Myocyte (in vitro differentiated cells): ENCODE data around the gene PITPNC1. TPM values are rescaled to one million over a fixed set of nuclear protein-coding genes. Genes with fewer than 3 reads are reported as not detected.
"Not testable (repeated sequence)": the region's sequence is repeated elsewhere in the genome, so short reads cannot be mapped to it uniquely, and the experiment has no call there.

Source experiments
- DNase-seq: peaks from one replicate; pipeline ENCODE4 v3.0.0-alpha.2; 2012; ENCODE audit warnings: low read depth
- total RNA-seq: library from RNA; depleted of rRNA; stranded (reverse); fragments of >200 nt; gene quantifications from 2 replicates; pipeline ENCODE4 v1.2.3, GENCODE V29; 2014

The PITPNC1 gene
- total RNA-seq, 1 donor from 2014 or later, result 3.8 TPM

DNA sequence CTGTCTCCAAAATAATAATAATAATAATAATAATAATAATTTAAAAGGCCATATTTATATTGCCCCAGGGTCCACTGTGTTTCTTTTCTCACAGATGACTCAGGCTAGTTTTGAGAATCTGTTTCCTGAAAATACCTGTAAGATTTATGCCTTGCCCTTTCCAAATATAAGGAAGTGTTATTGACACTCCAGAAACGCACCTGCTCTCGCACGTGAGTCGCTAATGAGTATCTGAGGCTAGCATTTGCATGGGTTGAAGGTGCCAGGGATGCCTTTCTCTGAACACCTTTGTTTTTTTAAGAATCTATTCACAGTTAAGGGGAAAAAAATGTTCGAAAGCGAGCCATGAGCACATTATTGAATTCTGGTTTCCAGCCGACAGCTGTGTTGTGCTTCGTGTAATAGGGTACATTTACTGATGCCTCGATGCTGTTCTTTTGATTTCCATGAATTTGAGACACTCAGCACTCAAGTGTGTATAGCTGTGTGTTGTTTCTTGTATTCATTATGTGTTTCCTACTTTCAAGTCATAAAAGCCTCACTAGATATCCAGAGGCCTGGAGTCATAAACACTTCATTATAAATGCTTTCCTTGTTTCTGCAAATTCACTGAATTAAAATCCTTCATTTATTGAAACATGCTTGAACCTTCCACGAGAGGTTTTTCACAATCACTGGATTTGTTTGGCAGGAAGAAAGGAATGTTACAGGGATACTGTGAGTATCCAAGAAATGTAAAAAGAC is 295.7 kb downstream of the PITPNC1 start:
- no peak for DNase-seq

- DNase-seq, result no peak
Measured at GRCh38 chr17:67675481-67675880, 298.4 kb downstream of the PITPNC1 start.

DNA sequence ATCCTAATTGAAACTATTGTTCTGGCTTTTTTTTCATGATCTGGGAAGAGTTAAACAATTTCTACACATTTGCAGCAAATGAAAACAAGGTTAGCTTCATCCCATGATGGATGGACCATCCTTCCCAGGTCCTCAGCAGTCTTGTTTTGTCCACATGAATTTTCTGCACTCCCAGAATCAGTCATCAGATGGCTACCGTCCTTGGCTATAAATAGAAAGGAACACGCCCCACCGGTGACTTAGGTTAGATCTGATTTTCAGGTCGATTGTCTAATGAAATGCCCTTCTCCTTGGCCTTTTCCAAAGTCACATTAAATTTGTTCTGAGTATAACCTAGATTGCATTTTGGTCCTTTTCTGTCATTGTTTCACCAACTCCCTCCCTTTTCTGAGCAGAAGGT is 299.2 kb downstream of the PITPNC1 start:
- peak; percentile 18 for DNase-seq

GRCh38 chr17:67678414-67678813 is 301.3 kb downstream of the PITPNC1 start:
- no peak for DNase-seq

- DNase-seq, result no peak
Measured at GRCh38 chr17:67679225-67679624, 302.1 kb downstream of the PITPNC1 start.

- DNase-seq, result no peak
Measured at GRCh38 chr17:67679721-67680120, 302.6 kb downstream of the PITPNC1 start.

GRCh38 chr17:67680445-67681224 is 303.6 kb downstream of the PITPNC1 start:
- DNase-seq, result no peak

GRCh38 chr17:67682196-67682595 is 305.1 kb downstream of the PITPNC1 start:
- no peak for DNase-seq

GRCh38 chr17:67685351-67685750 is 308.3 kb downstream of the PITPNC1 start:
- DNase-seq, result peak; percentile 55

DNA sequence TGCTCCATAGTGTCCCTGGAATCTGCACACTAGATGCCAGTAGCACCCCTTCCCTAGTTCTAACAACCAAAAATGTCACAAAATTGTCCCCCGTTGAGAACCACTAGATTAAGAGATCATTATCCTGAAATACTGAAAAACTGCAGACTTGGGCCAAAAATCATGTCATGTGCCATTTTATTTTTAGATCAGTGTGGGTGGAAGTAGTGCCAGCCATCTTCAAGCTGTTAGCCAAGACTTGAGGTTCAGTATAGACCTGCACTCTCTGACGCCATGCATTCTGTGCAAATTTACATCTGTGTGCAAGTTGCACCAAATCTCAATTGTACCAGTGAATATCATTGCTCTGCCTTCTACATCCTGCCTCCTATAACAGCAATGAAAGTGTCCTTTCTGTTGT is 309.2 kb downstream of the PITPNC1 start:
- DNase-seq, result no peak

GRCh38 chr17:67687511-67687910 is 310.4 kb downstream of the PITPNC1 start:
- no peak for DNase-seq

GRCh38 chr17:67689534-67690177 is 312.6 kb downstream of the PITPNC1 start:
- peak; percentile 75 for DNase-seq

- DNase-seq, result no peak
Measured at GRCh38 chr17:67693811-67694210, 316.7 kb downstream of the PITPNC1 start.

GRCh38 chr17:67696347-67696746 is 319.3 kb downstream of the PITPNC1 start:
- DNase-seq, result no peak

DNA sequence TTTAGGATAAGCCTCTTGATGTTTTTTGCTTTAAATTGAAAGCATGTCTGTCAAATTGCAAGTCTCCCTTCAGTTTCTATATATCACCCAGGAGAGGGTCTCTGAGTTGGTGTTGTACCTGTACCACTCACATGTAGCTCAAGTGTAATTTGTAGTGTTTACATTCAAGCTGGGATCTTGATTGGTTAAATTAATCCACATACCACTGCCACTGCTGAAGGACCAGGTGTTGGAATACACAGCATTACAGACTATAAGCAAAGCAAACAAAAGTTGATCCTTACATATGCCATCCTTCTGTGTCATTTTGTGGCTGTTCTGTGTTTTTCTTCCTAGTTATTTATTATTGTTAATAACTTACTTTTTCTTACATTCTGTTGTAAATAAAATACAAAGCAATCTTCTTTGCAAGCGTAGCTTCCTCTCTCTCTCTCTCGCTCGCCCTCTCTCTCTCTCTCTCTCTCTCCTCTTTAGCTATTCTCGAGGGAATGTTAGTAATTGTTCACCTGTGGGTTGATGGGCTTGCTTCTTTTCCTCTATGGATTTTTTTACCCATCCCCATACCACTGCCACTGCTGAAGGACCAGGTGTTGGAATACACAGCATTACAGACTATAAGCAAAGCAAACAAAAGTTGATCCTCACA is 319.9 kb downstream of the PITPNC1 start:
- no peak for DNase-seq

DNA sequence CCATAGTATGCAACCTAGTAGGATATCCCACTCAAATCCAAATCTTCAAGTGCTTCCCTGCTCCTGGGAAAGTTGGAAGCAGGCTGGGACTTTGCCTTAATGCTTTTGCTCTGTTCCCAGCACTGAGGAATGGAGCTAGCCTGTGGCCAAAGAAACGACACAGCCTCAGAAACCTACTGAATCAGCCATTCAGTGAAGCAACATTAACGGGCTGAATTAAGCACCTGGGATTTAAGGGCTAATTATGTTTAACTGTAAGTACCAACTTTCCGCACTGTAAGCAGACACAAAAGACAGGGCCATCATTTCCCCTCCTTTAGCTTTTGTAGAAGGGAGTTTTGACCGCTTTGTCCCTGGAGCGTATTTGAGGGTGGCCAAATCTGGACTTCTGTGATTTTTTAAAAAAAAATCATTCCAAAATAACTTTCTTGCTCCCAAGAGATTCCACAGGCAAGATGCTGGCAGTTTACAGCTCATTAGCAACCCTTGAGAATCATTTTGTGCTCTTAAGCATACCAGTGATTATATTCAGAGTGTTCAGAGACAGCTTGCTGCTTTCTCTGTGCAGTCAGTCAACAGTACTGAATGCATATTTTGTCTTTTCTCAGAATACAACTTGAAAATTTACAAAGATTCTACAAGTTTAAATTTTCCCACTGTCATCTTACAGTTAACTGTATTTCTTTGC is 323.1 kb downstream of the PITPNC1 start:
- DNase-seq, result no peak

GRCh38 chr17:67700725-67701119 is 323.6 kb downstream of the PITPNC1 start:
- DNase-seq, result no peak

DNA sequence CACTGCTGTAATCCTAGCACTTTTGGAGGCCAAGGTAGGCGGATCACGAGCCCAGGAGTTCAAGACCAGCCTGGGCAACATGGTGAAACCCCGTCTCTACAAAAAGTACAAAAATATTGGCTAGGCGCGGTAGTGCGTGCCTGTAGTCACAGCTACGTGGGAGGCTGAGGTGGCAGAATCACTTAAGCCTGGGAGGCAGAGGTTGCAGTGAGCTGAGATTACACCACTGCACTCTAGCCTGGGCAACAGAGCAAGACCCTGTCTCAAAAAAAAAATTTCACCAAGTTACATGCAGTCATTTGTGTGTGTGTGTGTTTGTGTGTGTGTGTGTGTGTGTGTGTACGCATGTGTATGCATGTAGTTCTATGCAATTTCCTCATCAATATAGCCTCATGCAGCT is 325.8 kb downstream of the PITPNC1 start:
- DNase-seq, result not testable (repeated sequence)

DNA sequence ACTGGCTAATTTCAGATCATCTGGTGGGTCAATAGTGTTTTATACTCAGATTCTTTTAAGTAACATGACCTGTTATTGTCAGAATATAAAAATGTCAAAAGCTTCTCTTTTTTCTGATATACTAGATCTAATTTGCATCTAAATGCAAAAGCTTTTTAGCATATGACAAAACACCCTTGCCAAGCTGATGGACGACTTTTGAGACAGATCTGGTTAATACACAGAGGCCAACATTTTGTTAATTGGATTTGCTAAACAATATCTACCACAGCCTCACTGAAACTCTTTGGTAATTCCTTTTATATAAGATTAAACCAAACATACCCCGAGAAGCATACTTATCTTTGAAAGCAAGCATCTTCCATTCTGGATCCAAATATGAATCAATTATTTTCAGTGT is 330.4 kb downstream of the PITPNC1 start:
- DNase-seq, result no peak

DNA sequence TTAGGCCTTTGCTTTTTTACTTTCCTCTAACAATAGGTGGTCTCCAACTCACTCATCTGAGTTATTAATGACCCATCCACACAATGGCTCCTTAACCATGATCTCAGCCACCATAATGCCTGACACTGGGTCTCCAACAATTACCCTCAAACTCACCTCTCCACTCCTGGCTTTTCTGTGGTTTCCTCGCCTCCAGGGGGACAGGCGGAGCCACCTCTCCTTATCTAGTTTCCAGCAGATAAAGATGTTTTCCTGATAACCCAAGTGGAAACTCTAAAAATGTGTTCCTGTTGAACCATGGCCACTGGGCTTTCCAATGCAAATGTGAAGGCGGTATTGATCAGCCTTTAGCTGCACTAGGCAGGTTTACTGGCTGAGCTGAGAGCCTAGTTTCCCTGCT is 331.3 kb downstream of the PITPNC1 start:
- DNase-seq, result no peak

GRCh38 chr17:67711916-67712315 is 334.8 kb downstream of the PITPNC1 start:
- no peak for DNase-seq
